Activated CD8-positive, alpha-beta T cell treated with anti-CD3 and anti-CD28 coated beads for 36 hours (primary cell): ENCODE data around the gene TP63. TPM values are rescaled to one million over a fixed set of nuclear protein-coding genes. Genes with fewer than 3 reads are reported as not detected.

ENCODE experiments used
- ATAC-seq: fragments of 200-7000 bp; cut with Tn5 transposase; one replicate; pipeline ENCODE4 v1.10.0; 2021; ENCODE audit warnings: mild to moderate bottlenecking, moderate library complexity
- CTCF ChIA-PET: fragments of 350-600 bp; sonication (Branson Sonifier 250); formaldehyde crosslinking; loops from one replicate; lab custom pipeline; 2021; ENCODE audit warnings: antibody characterized with exemption; lab: Charles Lee
- POLR2A ChIA-PET: fragments of 350-600 bp; sonication (Branson Sonifier 250); formaldehyde crosslinking; loops from one replicate; lab custom pipeline; 2021; ENCODE audit warnings: antibody characterized with exemption; lab: Charles Lee
- DNase-seq: peaks from one replicate; pipeline ENCODE4 v3.0.0-alpha.2; 2020
- H3K27ac Mint-ChIP-seq: one replicate; pipeline ENCODE4 v1.8.0; 2021; ENCODE audit warnings: mild to moderate bottlenecking, mixed read lengths
- H3K27me3 Mint-ChIP-seq: one replicate; pipeline ENCODE4 v1.8.0; 2021; ENCODE audit warnings: mixed read lengths
- H3K36me3 Mint-ChIP-seq: one replicate; pipeline ENCODE4 v1.8.0; 2021; ENCODE audit warnings: low read depth, mixed read lengths
- H3K4me1 Mint-ChIP-seq: one replicate; pipeline ENCODE4 v1.8.0; 2021; ENCODE audit warnings: low read depth, mixed read lengths
- H3K4me3 Mint-ChIP-seq: one replicate; pipeline ENCODE4 v1.8.0; 2021; ENCODE audit warnings: mild to moderate bottlenecking, moderate library complexity, mixed read lengths
- H3K9me3 Mint-ChIP-seq: one replicate; pipeline ENCODE4 v1.8.0; 2021; ENCODE audit warnings: mixed read lengths
- intact Hi-C: fragments of 100-400 bp; cut with micrococcal nuclease; formaldehyde crosslinking; loops from one replicate; pipeline ENCODE4 v1.10.0; 2022
- total RNA-seq, 2 experiments: library from RNA; stranded (reverse); gene quantifications; one replicate each; pipeline ENCODE4 v1.2.3, GENCODE V29; 2021
- TF ChIP-seq, protein P1 (sequence below): fragments of 200-600 bp; IDR thresholded peaks from one replicate; pipeline ENCODE4 v1.8.0; 2022; ENCODE audit warnings: antibody characterized with exemption, mild to moderate bottlenecking

TP63 gene
- total RNA-seq, 2 experiments from 2014 or later, result 0.07 to 0.23 TPM

DNA sequence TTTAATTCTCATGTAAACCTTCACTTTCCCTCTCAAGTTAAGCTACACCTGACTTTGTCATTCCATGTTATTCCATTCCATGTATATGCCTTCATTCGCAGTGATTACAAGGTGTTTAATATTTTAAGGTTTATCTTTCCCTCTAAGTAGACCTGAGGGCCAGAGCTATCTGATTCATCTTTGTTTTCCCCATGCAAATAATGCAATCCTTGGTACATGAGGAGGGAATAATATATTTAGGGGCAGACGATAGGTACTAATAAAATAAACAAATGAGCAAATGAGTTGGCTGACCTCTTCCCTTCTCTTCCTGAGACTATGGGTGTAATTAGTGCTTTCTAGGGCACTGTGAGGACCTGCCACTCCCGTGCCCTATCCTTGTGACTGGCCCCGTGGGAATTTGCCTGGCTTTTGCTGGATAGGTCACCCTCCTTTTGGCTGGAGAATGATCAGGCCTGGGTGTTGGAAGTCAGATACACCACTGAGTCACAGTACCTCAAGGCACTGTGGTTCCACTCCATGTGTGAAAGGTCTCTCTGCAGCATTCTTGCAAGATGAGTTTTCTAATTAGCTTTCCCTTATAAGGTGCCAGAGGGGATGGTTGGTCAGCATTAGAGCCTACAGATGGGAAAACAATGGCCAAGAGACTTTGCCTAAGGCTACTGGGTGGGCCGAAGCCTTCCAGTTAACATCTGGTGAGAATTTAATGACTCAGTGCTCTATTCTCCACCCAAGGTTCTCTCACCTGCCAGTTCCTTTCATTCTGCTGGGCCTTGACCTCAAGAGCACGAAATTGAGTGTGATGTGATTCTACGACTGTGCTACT lies 306.3 kb downstream of the TP63 start:
- H3K4me3 Mint-ChIP-seq, result no peak overlapping the region
- no peak for DNase-seq
- H3K36me3 Mint-ChIP-seq, result no peaks in the 10 kb centered on the region
- TF ChIP-seq, protein P1, sequence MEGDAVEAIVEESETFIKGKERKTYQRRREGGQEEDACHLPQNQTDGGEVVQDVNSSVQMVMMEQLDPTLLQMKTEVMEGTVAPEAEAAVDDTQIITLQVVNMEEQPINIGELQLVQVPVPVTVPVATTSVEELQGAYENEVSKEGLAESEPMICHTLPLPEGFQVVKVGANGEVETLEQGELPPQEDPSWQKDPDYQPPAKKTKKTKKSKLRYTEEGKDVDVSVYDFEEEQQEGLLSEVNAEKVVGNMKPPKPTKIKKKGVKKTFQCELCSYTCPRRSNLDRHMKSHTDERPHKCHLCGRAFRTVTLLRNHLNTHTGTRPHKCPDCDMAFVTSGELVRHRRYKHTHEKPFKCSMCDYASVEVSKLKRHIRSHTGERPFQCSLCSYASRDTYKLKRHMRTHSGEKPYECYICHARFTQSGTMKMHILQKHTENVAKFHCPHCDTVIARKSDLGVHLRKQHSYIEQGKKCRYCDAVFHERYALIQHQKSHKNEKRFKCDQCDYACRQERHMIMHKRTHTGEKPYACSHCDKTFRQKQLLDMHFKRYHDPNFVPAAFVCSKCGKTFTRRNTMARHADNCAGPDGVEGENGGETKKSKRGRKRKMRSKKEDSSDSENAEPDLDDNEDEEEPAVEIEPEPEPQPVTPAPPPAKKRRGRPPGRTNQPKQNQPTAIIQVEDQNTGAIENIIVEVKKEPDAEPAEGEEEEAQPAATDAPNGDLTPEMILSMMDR, result no peak
- CTCF ChIA-PET, result interaction anchor here (1.5 kb wide), 1 partner anchor 30 kb away, joined by 3 read pairs; no protein-coding TSS in a partner anchor
- POLR2A ChIA-PET, result no interaction called here
- intact Hi-C loops, result no loop called here
- H3K27ac Mint-ChIP-seq, result no peak overlapping the region
- no peaks in the 10 kb centered on the region for H3K4me1 Mint-ChIP-seq
- ATAC-seq, result no peak
- peaks cover 3% of the 10 kb centered on the region for H3K27me3 Mint-ChIP-seq
- no peaks in the 10 kb centered on the region for H3K9me3 Mint-ChIP-seq

DNA sequence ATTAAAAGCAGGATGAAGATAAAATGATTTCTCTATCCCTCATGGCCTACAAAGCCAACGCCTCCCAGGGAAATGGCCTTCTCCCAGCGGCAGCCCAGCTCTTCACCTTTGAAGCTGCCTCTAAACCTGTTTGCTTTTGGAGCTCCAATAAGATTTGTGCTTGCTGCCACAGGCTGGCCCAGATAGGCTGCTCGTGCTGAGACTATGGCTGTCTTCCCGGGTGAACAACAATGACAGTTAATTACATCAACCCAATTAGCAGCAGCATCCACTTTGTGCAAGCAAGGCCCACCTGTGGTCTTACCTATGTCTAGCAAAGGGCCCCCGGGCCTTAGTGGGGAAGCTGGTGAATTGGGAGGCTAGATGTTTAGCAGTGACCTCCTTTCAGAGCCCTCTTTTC lies 309.9 kb downstream of the TP63 start:
- Mint-ChIP-seq H3K4me1 (no peaks in the 10 kb centered on the region), H3K27ac (no peak overlapping the region), H3K36me3 (no peaks in the 10 kb centered on the region), H3K9me3 (no peaks in the 10 kb centered on the region), H3K27me3 (no peaks in the 10 kb centered on the region), H3K4me3 (no peak overlapping the region)
- intact Hi-C loops, result no loop called here
- ATAC-seq (no peak), DNase-seq (no peak)
- TF ChIP-seq, protein P1, result no peak
- CTCF ChIA-PET, result interaction anchor here (1.0 to 2.6 kb wide), 2 partner anchors 16 to 20 kb away, joined by 3 to 7 read pairs; no protein-coding TSS in a partner anchor
- POLR2A ChIA-PET, result no interaction called here

DNA sequence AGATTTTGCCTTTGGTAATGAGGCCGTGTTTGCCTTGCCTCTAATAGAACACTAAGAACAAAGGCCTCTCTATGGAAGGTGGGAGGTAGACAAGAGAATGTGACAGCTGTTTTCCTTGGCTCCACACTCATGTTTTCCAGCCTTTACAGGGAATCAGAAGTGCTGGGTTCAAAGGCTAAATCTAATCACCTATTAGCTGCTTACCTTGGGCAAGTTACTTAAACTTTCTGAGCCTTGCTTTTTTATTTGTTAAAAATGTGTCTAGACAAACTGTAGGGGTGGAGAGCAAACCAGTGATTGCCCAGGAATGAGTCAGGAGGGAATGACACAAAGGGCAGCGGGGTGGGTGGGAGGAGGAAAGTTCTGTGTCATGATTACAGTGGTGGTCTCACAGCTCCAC lies 310.5 kb downstream of the TP63 start:
- Mint-ChIP-seq H3K27ac (no peak overlapping the region), H3K9me3 (no peaks in the 10 kb centered on the region), H3K36me3 (no peaks in the 10 kb centered on the region), H3K4me3 (no peak overlapping the region), H3K4me1 (no peaks in the 10 kb centered on the region), H3K27me3 (no peaks in the 10 kb centered on the region)
- ATAC-seq, result no peak
- peak; percentile 30 for DNase-seq
- ChIA-PET CTCF (interaction anchor here (2.6 kb wide), 1 partner anchor 20 kb away, joined by 7 read pairs; no protein-coding TSS in a partner anchor), POLR2A (no interaction called here)
- intact Hi-C loops, result no loop called here
- TF ChIP-seq, protein P1, result no peak

DNA sequence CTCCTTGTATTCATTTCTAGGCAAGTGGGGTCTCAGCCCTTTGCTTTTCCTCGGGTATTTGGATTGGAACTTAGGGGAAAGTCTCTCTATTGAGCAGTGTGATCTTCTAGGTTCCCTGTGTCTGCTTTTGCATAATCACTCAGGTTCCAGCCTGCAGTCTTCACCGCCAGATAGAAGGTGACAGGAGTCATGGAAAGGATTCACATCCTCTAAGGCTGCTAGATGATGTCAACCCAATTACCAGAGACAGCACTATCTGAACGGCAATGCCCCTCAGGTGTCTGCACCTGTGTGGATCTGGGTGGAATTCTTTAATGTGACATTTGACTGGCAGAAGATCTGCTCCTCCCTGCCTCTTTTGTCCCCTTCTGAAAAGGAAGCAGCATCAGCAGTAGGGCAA lies 311.8 kb downstream of the TP63 start:
- no peaks in the 10 kb centered on the region for H3K4me1 Mint-ChIP-seq
- H3K36me3 Mint-ChIP-seq, result no peaks in the 10 kb centered on the region
- DNase-seq (no peak), ATAC-seq (no peak)
- no peak overlapping the region for H3K27ac Mint-ChIP-seq
- TF ChIP-seq, protein P1, result no peak
- intact Hi-C loops, result no loop called here
- ChIA-PET CTCF (interaction anchor here (2.6 kb wide), 1 partner anchor 19 kb away, joined by 7 read pairs; no protein-coding TSS in a partner anchor), POLR2A (no interaction called here)
- no peak overlapping the region for H3K4me3 Mint-ChIP-seq
- H3K9me3 Mint-ChIP-seq, result no peaks in the 10 kb centered on the region
- no peaks in the 10 kb centered on the region for H3K27me3 Mint-ChIP-seq
